Caco-2 (cell line): ENCODE measurements around the gene REC8. TPM values are rescaled to one million over a fixed set of nuclear protein-coding genes. Genes with fewer than 3 reads are reported as not detected.

Source experiments
- BruUV-seq: library from RNA; stranded (reverse); fragments of 400-500 nt; replicated peaks from 2 replicates; lab custom pipeline; 2021; lab: Mats Ljungman, UMichigan
- CTCF ChIA-PET: fragments of 300-600 bp; sonication (Branson Sonifier 250); formaldehyde crosslinking; loops from one replicate; lab custom pipeline; 2022; ENCODE audit warnings: antibody characterized with exemption; lab: Charles Lee
- POLR2A ChIA-PET: fragments of 300-600 bp; sonication (Branson Sonifier 250); formaldehyde crosslinking; loops from one replicate; lab custom pipeline; 2022; ENCODE audit warnings: antibody characterized with exemption; lab: Charles Lee
- DNase-seq, 2 experiments: peaks; one replicate each; pipeline versions ENCODE4 v3.0.0 to v3.0.0-alpha.2; 2020 to 2022
- H3K27me3 ChIP-seq: replicated peaks from 2 replicates; pipeline ENCODE4 v1.6.0; 2011; ENCODE audit warnings: low read length; ENCODE audit not compliant: control insufficient read depth, insufficient read depth
- H3K36me3 ChIP-seq: 2 replicates; pipeline ENCODE4 v1.5.1; 2011; ENCODE audit warnings: low read length; ENCODE audit not compliant: control insufficient read depth, insufficient read depth
- H3K4me1 ChIP-seq: fragments of 250-450 bp; sonication (Bioruptor Pico); 2 replicates; pipeline ENCODE4 v1.5.1; 2020; ENCODE audit warnings: mild to moderate bottlenecking
- H3K4me3 ChIP-seq: 2 replicates; pipeline ENCODE4 v1.5.1; 2011; ENCODE audit warnings: low read depth, mild to moderate bottlenecking, control low read depth, low read length
- H3K9me3 ChIP-seq: fragments of 250-450 bp; sonication (Bioruptor Pico); 2 replicates; pipeline ENCODE4 v1.5.1; 2020; ENCODE audit warnings: mild to moderate bottlenecking, moderate library complexity
- H3K27ac Mint-ChIP-seq: one replicate; pipeline ENCODE4 v1.8.0; 2022; ENCODE audit warnings: mixed read lengths; ENCODE audit not compliant: unreplicated experiment
- H3K27me3 Mint-ChIP-seq: one replicate; pipeline ENCODE4 v1.8.0; 2022; ENCODE audit warnings: mixed read lengths; ENCODE audit not compliant: insufficient read depth, unreplicated experiment
- H3K36me3 Mint-ChIP-seq: one replicate; pipeline ENCODE4 v1.8.0; 2022; ENCODE audit warnings: mild to moderate bottlenecking, mixed read lengths; ENCODE audit not compliant: insufficient read depth, unreplicated experiment
- H3K4me1 Mint-ChIP-seq: one replicate; pipeline ENCODE4 v1.8.0; 2022; ENCODE audit warnings: low read depth, mixed read lengths; ENCODE audit not compliant: unreplicated experiment
- H3K4me3 Mint-ChIP-seq: one replicate; pipeline ENCODE4 v1.8.0; 2022; ENCODE audit warnings: mild to moderate bottlenecking, moderate library complexity, mixed read lengths; ENCODE audit not compliant: unreplicated experiment
- H3K9me3 Mint-ChIP-seq: one replicate; pipeline ENCODE4 v1.8.0; 2022; ENCODE audit warnings: mixed read lengths; ENCODE audit not compliant: unreplicated experiment
- intact Hi-C: fragments of 100-400 bp; cut with micrococcal nuclease; formaldehyde crosslinking; loops from one replicate; pipeline ENCODE4 v1.10.0; 2022; ENCODE audit not compliant: unreplicated experiment
- total RNA-seq: library from RNA; stranded (reverse); gene quantifications from 2 replicates; pipeline ENCODE4 v1.2.3, GENCODE V29; 2022
- TF ChIP-seq, protein P1 (sequence below), 2 experiments: fragments of 200-600 bp in 1 of 2; IDR thresholded peaks; 1 replicate in 1 of 2; 2 replicates in 1 of 2; pipeline versions ENCODE4 v1.5.1 to v1.8.0; 2011 to 2022; ENCODE audit warnings: antibody characterized with exemption in 1 of 2, control low read depth in 1 of 2, inconsistent platforms in 1 of 2, low read depth in 1 of 2, low read length in 1 of 2, mild to moderate bottlenecking in 1 of 2, moderate library complexity in 1 of 2; ENCODE audit not compliant: insufficient read depth in 1 of 2, severe bottlenecking in 1 of 2, unreplicated experiment in 1 of 2

Gene REC8
- total RNA-seq, 1 experiment from 2014 or later = 8.4 TPM

GRCh38 chr14:24131549-24131966 is 40.3 kb upstream of the REC8 start:
- Mint-ChIP-seq H3K4me3 (no peak overlapping the region), H3K36me3 (no peaks in the 10 kb centered on the region), H3K27ac (no peak overlapping the region), H3K27me3 (no peaks in the 10 kb centered on the region), H3K4me1 (peaks cover 8% of the 10 kb centered on the region), H3K9me3 (no peaks in the 10 kb centered on the region)
- no peaks in the 10 kb centered on the region for H3K36me3 ChIP-seq
- H3K4me3 ChIP-seq = no peak overlapping the region
- intact Hi-C loops = no loop called here
- no peaks in the 10 kb centered on the region for H3K9me3 ChIP-seq
- H3K27me3 ChIP-seq = no peaks in the 10 kb centered on the region
- no peak for DNase-seq
- no peaks in the 10 kb centered on the region; the same call in 1 of the 2 replicates for H3K4me1 ChIP-seq
- CTCF ChIA-PET = interaction anchor here (0.6 kb wide), 1 partner anchor 10 kb away, joined by 3 read pairs; the partner anchor contains the start of gene EMC9
- TF ChIP-seq, protein P1, sequence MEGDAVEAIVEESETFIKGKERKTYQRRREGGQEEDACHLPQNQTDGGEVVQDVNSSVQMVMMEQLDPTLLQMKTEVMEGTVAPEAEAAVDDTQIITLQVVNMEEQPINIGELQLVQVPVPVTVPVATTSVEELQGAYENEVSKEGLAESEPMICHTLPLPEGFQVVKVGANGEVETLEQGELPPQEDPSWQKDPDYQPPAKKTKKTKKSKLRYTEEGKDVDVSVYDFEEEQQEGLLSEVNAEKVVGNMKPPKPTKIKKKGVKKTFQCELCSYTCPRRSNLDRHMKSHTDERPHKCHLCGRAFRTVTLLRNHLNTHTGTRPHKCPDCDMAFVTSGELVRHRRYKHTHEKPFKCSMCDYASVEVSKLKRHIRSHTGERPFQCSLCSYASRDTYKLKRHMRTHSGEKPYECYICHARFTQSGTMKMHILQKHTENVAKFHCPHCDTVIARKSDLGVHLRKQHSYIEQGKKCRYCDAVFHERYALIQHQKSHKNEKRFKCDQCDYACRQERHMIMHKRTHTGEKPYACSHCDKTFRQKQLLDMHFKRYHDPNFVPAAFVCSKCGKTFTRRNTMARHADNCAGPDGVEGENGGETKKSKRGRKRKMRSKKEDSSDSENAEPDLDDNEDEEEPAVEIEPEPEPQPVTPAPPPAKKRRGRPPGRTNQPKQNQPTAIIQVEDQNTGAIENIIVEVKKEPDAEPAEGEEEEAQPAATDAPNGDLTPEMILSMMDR (IDR thresholded peaks at IDR 0.05; ENCODE audit: insufficient read depth in 1 of 2, low read depth in 1 of 2, low read length in 1 of 2, severe bottlenecking in 1 of 2, unreplicated experiment in 1 of 2) = no peak
- no TSS peak for BruUV-seq
- POLR2A ChIA-PET = no interaction called here

- DNase-seq = no peak
- Histone ChIP-seq H3K4me3 (no peak overlapping the region), H3K9me3 (no peaks in the 10 kb centered on the region), H3K36me3 (no peaks in the 10 kb centered on the region; the same call in 1 of the 2 replicates), H3K4me1 (no peaks in the 10 kb centered on the region; the same call in 1 of the 2 replicates), H3K27me3 (no peaks in the 10 kb centered on the region)
- Mint-ChIP-seq H3K36me3 (no peaks in the 10 kb centered on the region), H3K4me1 (peaks cover 14% of the 10 kb centered on the region), H3K4me3 (no peak overlapping the region), H3K27ac (peak overlapping the region; percentile 34), H3K27me3 (no peaks in the 10 kb centered on the region), H3K9me3 (no peaks in the 10 kb centered on the region)
- ChIA-PET CTCF (no interaction called here), POLR2A (no interaction called here)
- TF ChIP-seq, protein P1 (IDR thresholded peaks at IDR 0.05; ENCODE audit: insufficient read depth in 1 of 2, low read depth in 1 of 2, low read length in 1 of 2, severe bottlenecking in 1 of 2, unreplicated experiment in 1 of 2) = no peak
- intact Hi-C loops = no loop called here
- BruUV-seq = no TSS peak
Measured at GRCh38 chr14:24132061-24132685, 39.7 kb upstream of the REC8 start.

- CTCF ChIA-PET = interaction anchor here (1.2 kb wide), 1 partner anchor 28 kb away, joined by 3 read pairs; the partner anchor contains the start of gene IRF9
- POLR2A ChIA-PET = interaction anchor here (0.6 kb wide), 1 partner anchor 9 kb away, joined by 3 read pairs; the partner anchor contains the start of gene EMC9
- TF ChIP-seq, protein P1 (IDR thresholded peaks at IDR 0.05; ENCODE audit: insufficient read depth in 1 of 2, low read depth in 1 of 2, low read length in 1 of 2, severe bottlenecking in 1 of 2, unreplicated experiment in 1 of 2) = no peak
Measured at GRCh38 chr14:24132976-24133375, 38.9 kb upstream of the REC8 start.

More at GRCh38 chr14:24132976-24133375, 38.9 kb upstream of the REC8 start:
- Mint-ChIP-seq H3K9me3 (no peaks in the 10 kb centered on the region), H3K36me3 (no peaks in the 10 kb centered on the region), H3K4me1 (peaks cover 18% of the 10 kb centered on the region), H3K27me3 (no peaks in the 10 kb centered on the region), H3K27ac (peak overlapping the region; percentile 34), H3K4me3 (no peak overlapping the region)
- Histone ChIP-seq H3K4me1 (no peaks in the 10 kb centered on the region; the same call in 1 of the 2 replicates), H3K9me3 (no peaks in the 10 kb centered on the region), H3K27me3 (no peaks in the 10 kb centered on the region), H3K4me3 (no peak overlapping the region), H3K36me3 (no peaks in the 10 kb centered on the region; the same call in 1 of the 2 replicates)
- DNase-seq = no peak
- no TSS peak for BruUV-seq
- intact Hi-C loops = no loop called here
